Stimulated activated CD4-positive, alpha-beta T cell treated with anti-CD3 and anti-CD28 coated beads, TNF-alpha, amount 100 ng/mL, for 4 hours (primary cell): ENCODE data around the gene PDPN.

Experiments
- DNase-seq, 3 experiments: peaks; one replicate each; pipeline ENCODE4 v3.0.0-alpha.2; 2020; ENCODE audit warnings: low read depth in 3 of 3

Gene PDPN

GRCh38 chr1:13617773-13618172 lies 34.1 kb downstream of the PDPN start:
- DNase-seq, result no peak

- no peak for DNase-seq
Observed at GRCh38 chr1:13618483-13618882, 34.9 kb downstream of the PDPN start.

GRCh38 chr1:13619909-13620308 lies 36.3 kb downstream of the PDPN start:
- no peak for DNase-seq

- no peak for DNase-seq
Observed at GRCh38 chr1:13620825-13621224, 37.2 kb downstream of the PDPN start.

GRCh38 chr1:13622446-13622845 lies 38.8 kb downstream of the PDPN start:
- DNase-seq, result no peak

GRCh38 chr1:13623021-13623637 lies 39.5 kb downstream of the PDPN start:
- DNase-seq, result no peak

- DNase-seq, result no peak
Observed at GRCh38 chr1:13624526-13624925, 40.9 kb downstream of the PDPN start.

GRCh38 chr1:13627127-13627526 lies 43.5 kb downstream of the PDPN start:
- DNase-seq, result no peak

GRCh38 chr1:13628218-13628617 lies 44.6 kb downstream of the PDPN start:
- DNase-seq, result no peak

- no peak for DNase-seq
Observed at GRCh38 chr1:13628711-13629110, 45.1 kb downstream of the PDPN start.

GRCh38 chr1:13642306-13643004 lies 58.8 kb downstream of the PDPN start:
- DNase-seq, result no peak

- no peak for DNase-seq
Observed at GRCh38 chr1:13643017-13643416, 59.4 kb downstream of the PDPN start.

GRCh38 chr1:13646521-13646920 lies 62.9 kb downstream of the PDPN start:
- no peak for DNase-seq

- DNase-seq, result no peak
Observed at GRCh38 chr1:13651279-13651678, 67.6 kb downstream of the PDPN start.

GRCh38 chr1:13652238-13652637 lies 68.6 kb downstream of the PDPN start:
- no peak for DNase-seq

- no peak for DNase-seq
Observed at GRCh38 chr1:13661539-13661938, 77.9 kb downstream of the PDPN start.

GRCh38 chr1:13662493-13662892 lies 78.9 kb downstream of the PDPN start:
- DNase-seq, result no peak

GRCh38 chr1:13663969-13664368 lies 80.3 kb downstream of the PDPN start:
- no peak for DNase-seq

- no peak for DNase-seq
Observed at GRCh38 chr1:13664451-13664850, 80.8 kb downstream of the PDPN start.

GRCh38 chr1:13666317-13666716 lies 82.7 kb downstream of the PDPN start:
- no peak for DNase-seq
